Measurements from ENCODE around the gene CA12.

DNA sequence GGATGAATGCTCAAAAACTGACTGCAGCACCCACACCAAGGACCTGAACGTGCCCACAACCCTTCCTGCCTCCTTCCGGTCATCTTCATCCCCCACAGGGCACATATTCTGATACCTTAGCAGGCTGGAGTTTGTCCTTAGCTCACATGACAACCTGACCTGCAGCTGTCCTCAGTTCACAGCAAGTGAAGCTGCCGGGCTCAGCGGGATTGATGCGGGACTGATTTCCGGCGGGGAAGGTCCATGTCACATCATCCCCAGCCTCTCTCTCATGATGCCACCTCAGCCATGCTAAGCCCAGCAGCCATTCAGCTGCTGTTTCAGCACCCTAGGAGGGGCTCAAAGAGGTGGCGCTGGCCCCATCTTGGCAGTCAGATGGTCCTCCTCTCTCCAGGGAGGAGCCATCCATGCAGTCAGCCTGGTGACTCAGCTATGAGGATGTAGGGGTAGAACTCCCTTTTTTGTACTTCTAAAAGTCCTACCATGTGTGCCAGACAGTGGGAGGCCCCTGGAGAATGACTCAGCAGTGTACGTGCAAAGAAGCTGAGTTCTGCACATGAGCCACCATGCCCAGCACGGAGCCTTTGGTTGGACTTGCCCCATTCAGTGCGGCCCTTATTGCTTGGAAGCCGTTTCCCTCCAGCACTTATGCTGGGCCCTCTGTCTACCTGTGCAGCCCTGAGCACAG is 9.5 kb downstream of the CA12 start:
- TF ChIP-seq, protein P1, sequence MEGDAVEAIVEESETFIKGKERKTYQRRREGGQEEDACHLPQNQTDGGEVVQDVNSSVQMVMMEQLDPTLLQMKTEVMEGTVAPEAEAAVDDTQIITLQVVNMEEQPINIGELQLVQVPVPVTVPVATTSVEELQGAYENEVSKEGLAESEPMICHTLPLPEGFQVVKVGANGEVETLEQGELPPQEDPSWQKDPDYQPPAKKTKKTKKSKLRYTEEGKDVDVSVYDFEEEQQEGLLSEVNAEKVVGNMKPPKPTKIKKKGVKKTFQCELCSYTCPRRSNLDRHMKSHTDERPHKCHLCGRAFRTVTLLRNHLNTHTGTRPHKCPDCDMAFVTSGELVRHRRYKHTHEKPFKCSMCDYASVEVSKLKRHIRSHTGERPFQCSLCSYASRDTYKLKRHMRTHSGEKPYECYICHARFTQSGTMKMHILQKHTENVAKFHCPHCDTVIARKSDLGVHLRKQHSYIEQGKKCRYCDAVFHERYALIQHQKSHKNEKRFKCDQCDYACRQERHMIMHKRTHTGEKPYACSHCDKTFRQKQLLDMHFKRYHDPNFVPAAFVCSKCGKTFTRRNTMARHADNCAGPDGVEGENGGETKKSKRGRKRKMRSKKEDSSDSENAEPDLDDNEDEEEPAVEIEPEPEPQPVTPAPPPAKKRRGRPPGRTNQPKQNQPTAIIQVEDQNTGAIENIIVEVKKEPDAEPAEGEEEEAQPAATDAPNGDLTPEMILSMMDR (IDR thresholded peaks at IDR 0.05): no peak
- TF ChIP-seq POLR2A (IDR thresholded peaks at IDR 0.05): no peak
